Erythroblast (primary cell): ENCODE results near the gene PRICKLE1.

ENCODE experiments used
- GATA1 ChIP-seq: IDR thresholded peaks from 2 replicates; pipeline ENCODE4 v1.6.1; 2011; ENCODE audit warnings: low read depth, mild to moderate bottlenecking, control low read depth, low read length, moderate library complexity
- POLR2A ChIP-seq: IDR thresholded peaks from 2 replicates; pipeline ENCODE4 v1.6.1; 2011; ENCODE audit warnings: mild to moderate bottlenecking, low read length

- no peak for TF ChIP-seq POLR2A
- no peak for TF ChIP-seq GATA1
Measured at GRCh38 chr12:42560977-42561376, 28.6 kb downstream of the PRICKLE1 start.
